AG04450 (cell line): ENCODE data around the gene RGS7. TPM values are rescaled to one million over a fixed set of nuclear protein-coding genes. Genes with fewer than 3 reads are reported as not detected.

Source experiments
- CTCF ChIA-PET: fragments of 300-600, 350-600 bp; formaldehyde crosslinking; extraction: SDS; loops from one replicate; lab custom pipeline; 2022; ENCODE audit warnings: antibody characterized with exemption, inconsistent platforms; lab: Charles Lee
- POLR2A ChIA-PET: fragments of 350-600 bp; formaldehyde crosslinking; extraction: SDS; loops from one replicate; lab custom pipeline; 2021; ENCODE audit warnings: antibody characterized with exemption, inconsistent platforms; lab: Yijun Ruan, JAX
- DNase-seq: peaks from one replicate; pipeline ENCODE4 v3.0.0-alpha.2; 2011; ENCODE audit warnings: low read depth, low spot score
- H3K27ac ChIP-seq: one replicate; pipeline ENCODE4 v1.5.1; 2012; ENCODE audit warnings: low read depth, low read length, control low read depth
- H3K27me3 ChIP-seq: one replicate; pipeline ENCODE4 v1.6.0; 2012; ENCODE audit warnings: low read length; ENCODE audit not compliant: control insufficient read depth, insufficient read depth
- H3K4me3 ChIP-seq: 2 replicates; pipeline ENCODE4 v1.5.1; 2011; ENCODE audit warnings: mild to moderate bottlenecking, low read depth, low read length, control low read depth
- H3K9me3 ChIP-seq: 2 replicates; pipeline ENCODE4 v1.5.1; 2012; ENCODE audit warnings: low read length; ENCODE audit not compliant: control insufficient read depth, insufficient read depth
- CTCF ChIP-seq: IDR thresholded peaks from 2 replicates; pipeline ENCODE4 v1.5.1; 2011; ENCODE audit warnings: low read depth, low read length, control low read depth, inconsistent platforms
- polyA plus RNA-seq: library from polyadenylated mRNA; depleted of rRNA; stranded (reverse); fragments of >200 nt; gene quantifications from 2 replicates; pipeline ENCODE4 v1.2.3, GENCODE V29; 2011

The RGS7 gene
- polyA plus RNA-seq, 1 experiment = 0.29 TPM

DNA sequence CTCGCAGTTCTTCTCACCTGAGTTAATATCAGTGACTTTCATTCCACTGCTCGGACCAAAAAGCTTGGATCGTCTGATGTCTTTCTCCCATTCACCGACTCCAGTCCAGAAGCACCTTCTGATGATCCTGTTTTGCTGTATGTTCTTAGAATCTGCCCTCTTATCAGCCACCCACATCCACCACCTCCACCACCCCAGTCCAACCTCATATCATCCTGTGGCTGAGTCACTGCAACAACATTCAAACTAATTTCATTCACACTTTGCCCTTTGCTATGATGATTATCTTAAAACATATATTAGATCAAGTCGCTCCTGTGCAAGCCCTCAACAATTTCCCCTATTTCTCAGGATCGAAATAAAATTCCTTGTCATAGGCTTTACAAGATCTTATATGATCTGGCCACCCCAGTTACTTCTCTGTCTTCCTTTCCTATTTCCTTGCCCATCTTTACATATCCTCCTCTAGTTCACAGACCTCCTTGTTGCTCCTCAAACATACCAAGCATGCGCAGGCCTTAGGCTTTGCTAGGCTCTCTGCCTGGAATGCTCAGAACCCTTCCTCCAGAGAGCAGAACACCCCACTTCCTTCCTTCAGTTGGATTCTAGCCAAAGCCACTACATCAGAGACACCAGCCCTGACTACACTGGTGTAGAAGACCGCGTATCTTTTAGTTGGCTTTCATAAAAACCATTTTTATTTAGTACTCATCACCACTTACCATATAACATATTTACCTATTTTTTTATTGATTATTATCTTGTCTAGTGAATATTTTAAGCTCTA is 409.4 kb downstream of the RGS7 start:
- Histone ChIP-seq H3K4me3 (no peak overlapping the region), H3K9me3 (no peaks in the 10 kb centered on the region; the same call in 1 of the 2 replicates), H3K27ac (no peak overlapping the region), H3K27me3 (no peaks in the 10 kb centered on the region)
- POLR2A ChIA-PET = no interaction called here
- CTCF ChIA-PET = interaction anchor here (0.6 to 8.0 kb wide), 26 partner anchors 10 to 920 kb away, joined by 3 to 215 read pairs (median 4); no protein-coding TSS in a partner anchor
- DNase-seq = no peak
- no peak for TF ChIP-seq CTCF

DNA sequence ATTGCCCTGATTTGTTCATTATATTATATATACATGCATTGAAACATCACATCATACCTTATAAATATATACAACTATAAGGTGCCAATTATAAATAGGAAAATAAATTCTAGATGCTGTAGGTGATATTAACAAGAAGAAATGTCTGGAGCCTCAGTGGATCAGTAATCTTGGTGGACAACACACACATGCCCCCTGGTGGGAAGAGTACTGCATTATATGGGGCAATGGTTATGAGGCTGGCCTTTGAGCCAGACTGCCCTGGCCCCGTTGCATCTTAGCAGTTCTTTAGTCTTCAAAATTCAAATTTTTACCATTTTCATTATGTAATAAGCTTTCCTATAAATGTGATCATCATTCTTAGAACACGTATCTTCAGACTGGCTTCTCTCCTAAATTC is 410.1 kb downstream of the RGS7 start:
- DNase-seq = peak; percentile 32
- peak; percentile 76 for TF ChIP-seq CTCF
- CTCF ChIA-PET = interaction anchor here (0.6 to 8.0 kb wide), 28 partner anchors 11 to 920 kb away, joined by 3 to 215 read pairs (median 4); no protein-coding TSS in a partner anchor
- Histone ChIP-seq H3K4me3 (no peak overlapping the region), H3K27ac (no peak overlapping the region), H3K9me3 (no peaks in the 10 kb centered on the region; the same call in 1 of the 2 replicates), H3K27me3 (no peaks in the 10 kb centered on the region)
- POLR2A ChIA-PET = no interaction called here

DNA sequence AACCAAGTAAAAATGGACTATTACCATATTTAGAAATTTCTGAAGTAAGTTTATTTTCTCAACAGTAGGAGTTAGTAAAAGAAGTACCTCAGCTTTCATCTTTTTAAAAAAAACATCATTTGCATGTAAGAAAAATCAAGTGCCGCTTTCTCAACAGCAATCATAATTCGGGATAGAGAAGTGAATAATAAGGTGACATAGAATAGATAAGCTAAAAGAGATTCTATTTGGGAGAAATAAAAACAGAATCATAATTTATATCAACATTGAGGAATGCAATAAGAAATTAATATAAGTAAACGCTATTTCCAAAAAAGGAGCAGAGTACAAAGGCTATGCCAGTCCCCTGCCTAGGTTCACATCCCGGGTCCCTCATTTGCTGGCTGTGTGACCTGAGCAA is 414.1 kb downstream of the RGS7 start:
- DNase-seq = no peak
- POLR2A ChIA-PET = no interaction called here

GRCh38 chr1:240941701-240942370 is 415.2 kb downstream of the RGS7 start:
- Histone ChIP-seq H3K4me3 (no peak overlapping the region), H3K27me3 (no peaks in the 10 kb centered on the region), H3K9me3 (peaks cover 4% of the 10 kb centered on the region; the same call in 1 of the 2 replicates), H3K27ac (no peak overlapping the region)
- TF ChIP-seq CTCF = no peak
- POLR2A ChIA-PET = interaction anchor here (0.7 kb wide), 1 partner anchor 12 kb away, joined by 3 read pairs; no protein-coding TSS in a partner anchor
- CTCF ChIA-PET = interaction anchor here (0.6 to 2.9 kb wide), 3 partner anchors 9 to 210 kb away, joined by 3 to 18 read pairs (median 7); no protein-coding TSS in a partner anchor
- DNase-seq = no peak

More for the DNA sequence above, 414.1 kb downstream of the RGS7 start:
- no peak overlapping the region for H3K27ac ChIP-seq
- CTCF ChIA-PET = interaction anchor here (2.9 kb wide), 1 partner anchor 211 kb away, joined by 18 read pairs; no protein-coding TSS in a partner anchor
- no peaks in the 10 kb centered on the region for H3K27me3 ChIP-seq
- H3K4me3 ChIP-seq = no peak overlapping the region
- no peak for TF ChIP-seq CTCF
- H3K9me3 ChIP-seq = no peaks in the 10 kb centered on the region
